ENCODE results near the gene PLG. TPM values are rescaled to one million over a fixed set of nuclear protein-coding genes. Genes with fewer than 3 reads are reported as not detected.
"Not testable (repeated sequence)": the region's sequence is repeated elsewhere in the genome, so short reads cannot be mapped to it uniquely, and the experiment has no call there.

The PLG gene
- total RNA-seq, 2 experiments from 2014 or later: 3.4 to 3.7 TPM

DNA sequence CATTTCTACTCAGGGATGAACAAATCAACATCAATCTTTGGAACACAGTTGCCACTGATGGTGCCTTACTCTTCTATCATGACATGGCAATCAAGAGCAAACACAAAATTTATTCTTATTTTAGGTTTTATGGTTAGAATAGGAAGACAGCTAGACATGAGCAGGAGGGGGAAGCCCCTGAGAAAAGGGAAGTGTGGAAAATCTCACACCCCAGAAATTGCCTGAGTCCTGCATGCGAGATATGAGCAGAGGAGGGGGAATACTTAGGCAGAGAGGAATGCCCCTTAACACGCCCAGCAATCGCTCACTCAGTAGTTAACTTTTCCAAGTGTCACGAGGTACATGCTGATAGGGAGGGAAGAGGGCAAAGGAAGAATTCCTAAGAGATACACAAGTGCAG is 79.3 kb downstream of the PLG start:
- DNase-seq (ENCODE audit: low spot score): no peak
- Histone ChIP-seq H2AFZ (ENCODE audit: low read length) (no peak overlapping the region), H4K20me1 (ENCODE audit: insufficient read depth, low read length) (no peaks in the 10 kb centered on the region), H3K27ac (ENCODE audit: low read depth, low read length, poor library complexity, severe bottlenecking) (no peak overlapping the region), H3K4me3 (ENCODE audit: low read depth, low read length, poor library complexity, severe bottlenecking) (no peak overlapping the region), H3K4me1 (ENCODE audit: insufficient read depth, low read length, poor library complexity, severe bottlenecking) (no peaks in the 10 kb centered on the region), H3K36me3 (ENCODE audit: insufficient read depth, low read length) (no peaks in the 10 kb centered on the region), H3K9me3 (ENCODE audit: low read length) (no peaks in the 10 kb centered on the region), H3K79me2 (ENCODE audit: insufficient read depth, low read depth, low read length) (no peaks in the 10 kb centered on the region), H3K4me2 (ENCODE audit: low read length) (no peak overlapping the region), H3K9me2 (ENCODE audit: insufficient read depth, low read length) (no peaks in the 10 kb centered on the region)
- POLR2A ChIA-PET: no interaction called here
- TF ChIP-seq, protein P1, sequence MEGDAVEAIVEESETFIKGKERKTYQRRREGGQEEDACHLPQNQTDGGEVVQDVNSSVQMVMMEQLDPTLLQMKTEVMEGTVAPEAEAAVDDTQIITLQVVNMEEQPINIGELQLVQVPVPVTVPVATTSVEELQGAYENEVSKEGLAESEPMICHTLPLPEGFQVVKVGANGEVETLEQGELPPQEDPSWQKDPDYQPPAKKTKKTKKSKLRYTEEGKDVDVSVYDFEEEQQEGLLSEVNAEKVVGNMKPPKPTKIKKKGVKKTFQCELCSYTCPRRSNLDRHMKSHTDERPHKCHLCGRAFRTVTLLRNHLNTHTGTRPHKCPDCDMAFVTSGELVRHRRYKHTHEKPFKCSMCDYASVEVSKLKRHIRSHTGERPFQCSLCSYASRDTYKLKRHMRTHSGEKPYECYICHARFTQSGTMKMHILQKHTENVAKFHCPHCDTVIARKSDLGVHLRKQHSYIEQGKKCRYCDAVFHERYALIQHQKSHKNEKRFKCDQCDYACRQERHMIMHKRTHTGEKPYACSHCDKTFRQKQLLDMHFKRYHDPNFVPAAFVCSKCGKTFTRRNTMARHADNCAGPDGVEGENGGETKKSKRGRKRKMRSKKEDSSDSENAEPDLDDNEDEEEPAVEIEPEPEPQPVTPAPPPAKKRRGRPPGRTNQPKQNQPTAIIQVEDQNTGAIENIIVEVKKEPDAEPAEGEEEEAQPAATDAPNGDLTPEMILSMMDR (conservative IDR thresholded peaks at IDR 0.05; ENCODE audit: low read length): no peak
- TF ChIP-seq EZH2phosphoT487 (IDR thresholded peaks at IDR 0.05; ENCODE audit: borderline replicate concordance, low read depth, low read length): no peak
- intact Hi-C loops (cut with micrococcal nuclease; ENCODE audit: unreplicated experiment): no loop called here
- BruUV-seq (replicated peaks): no TSS peak
- CTCF ChIA-PET (ENCODE audit: unreplicated experiment): no interaction called here

DNA sequence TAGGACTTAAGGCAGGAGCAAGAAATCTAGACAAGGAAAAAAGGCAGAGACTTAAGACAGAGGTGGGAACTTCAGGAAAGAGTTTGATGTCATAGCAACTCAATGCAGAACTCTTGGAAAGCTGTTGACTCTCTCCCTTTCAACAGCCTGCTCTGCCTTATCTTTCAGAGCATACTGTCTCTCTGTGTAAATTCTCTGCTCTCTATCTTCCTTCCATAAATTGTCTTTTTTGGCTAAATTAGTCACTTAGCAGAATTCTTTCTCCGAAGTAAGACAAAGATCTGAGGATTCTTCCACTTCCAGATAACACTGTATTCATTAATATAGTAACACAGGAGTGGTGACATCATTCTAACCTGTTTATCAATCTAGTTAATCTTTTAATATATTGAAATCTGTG is 80.2 kb downstream of the PLG start:
- POLR2A ChIA-PET: no interaction called here
- BruUV-seq (replicated peaks): no TSS peak

DNA sequence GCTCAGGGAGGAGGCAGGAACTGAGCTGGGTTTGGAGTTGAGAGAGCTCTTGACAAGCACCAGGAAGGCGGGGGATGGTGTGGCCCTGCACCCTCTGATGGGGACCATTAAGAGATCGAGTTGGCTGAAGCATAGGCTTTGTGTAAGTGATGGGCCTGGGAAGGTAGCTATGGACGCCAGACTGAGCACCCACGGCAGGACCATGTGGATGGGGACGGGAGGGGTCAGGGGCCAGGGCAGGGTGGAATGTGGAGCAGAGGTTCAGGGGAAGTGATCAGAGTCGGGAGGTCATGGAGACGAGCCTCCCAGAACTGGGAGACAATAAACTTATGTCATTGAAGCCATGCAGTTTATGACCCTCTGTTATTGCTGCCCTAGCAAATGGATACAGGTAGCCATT is 81.7 kb downstream of the PLG start:
- no peaks in the 10 kb centered on the region for H3K9me2 ChIP-seq (ENCODE audit: insufficient read depth, low read length)
- no peaks in the 10 kb centered on the region for H3K79me2 ChIP-seq (ENCODE audit: insufficient read depth, low read depth, low read length)
- intact Hi-C loops (cut with micrococcal nuclease; ENCODE audit: unreplicated experiment): no loop called here
- H3K36me3 ChIP-seq (ENCODE audit: insufficient read depth, low read length): no peaks in the 10 kb centered on the region
- CTCF ChIA-PET (ENCODE audit: unreplicated experiment): no interaction called here
- no peak overlapping the region for H3K4me3 ChIP-seq (ENCODE audit: low read depth, low read length, poor library complexity, severe bottlenecking)
- no peak for TF ChIP-seq EZH2phosphoT487 (IDR thresholded peaks at IDR 0.05; ENCODE audit: borderline replicate concordance, low read depth, low read length)
- TF ChIP-seq, protein P1 (conservative IDR thresholded peaks at IDR 0.05; ENCODE audit: low read length): no peak
- H4K20me1 ChIP-seq (ENCODE audit: insufficient read depth, low read length): no peaks in the 10 kb centered on the region
- no peaks in the 10 kb centered on the region for H3K9me3 ChIP-seq (ENCODE audit: low read length)
- H3K27ac ChIP-seq (ENCODE audit: low read depth, low read length, poor library complexity, severe bottlenecking): no peak overlapping the region
- H2AFZ ChIP-seq (ENCODE audit: low read length): no peak overlapping the region
- no peak for DNase-seq (ENCODE audit: low spot score)
- no peak overlapping the region for H3K4me2 ChIP-seq (ENCODE audit: low read length)
- BruUV-seq (replicated peaks): no TSS peak
- H3K4me1 ChIP-seq (ENCODE audit: insufficient read depth, low read length, poor library complexity, severe bottlenecking): no peaks in the 10 kb centered on the region
- POLR2A ChIA-PET: interaction anchor here (1.2 kb wide), 1 partner anchor 12 kb away, joined by 4 read pairs; no protein-coding TSS in a partner anchor

More for the DNA sequence above, 80.2 kb downstream of the PLG start:
- Histone ChIP-seq H3K9me3 (ENCODE audit: low read length) (no peaks in the 10 kb centered on the region), H3K9me2 (ENCODE audit: insufficient read depth, low read length) (no peaks in the 10 kb centered on the region), H3K36me3 (ENCODE audit: insufficient read depth, low read length) (no peaks in the 10 kb centered on the region), H3K4me3 (ENCODE audit: low read depth, low read length, poor library complexity, severe bottlenecking) (no peak overlapping the region), H3K27ac (ENCODE audit: low read depth, low read length, poor library complexity, severe bottlenecking) (no peak overlapping the region), H4K20me1 (ENCODE audit: insufficient read depth, low read length) (no peaks in the 10 kb centered on the region), H2AFZ (ENCODE audit: low read length) (no peak overlapping the region), H3K4me2 (ENCODE audit: low read length) (no peak overlapping the region), H3K79me2 (ENCODE audit: insufficient read depth, low read depth, low read length) (no peaks in the 10 kb centered on the region), H3K4me1 (ENCODE audit: insufficient read depth, low read length, poor library complexity, severe bottlenecking) (no peaks in the 10 kb centered on the region)
- intact Hi-C loops (cut with micrococcal nuclease; ENCODE audit: unreplicated experiment): no loop called here
- TF ChIP-seq EZH2phosphoT487 (IDR thresholded peaks at IDR 0.05; ENCODE audit: borderline replicate concordance, low read depth, low read length): no peak
- TF ChIP-seq, protein P1 (conservative IDR thresholded peaks at IDR 0.05; ENCODE audit: low read length): no peak
- DNase-seq (ENCODE audit: low spot score): no peak
- CTCF ChIA-PET (ENCODE audit: unreplicated experiment): no interaction called here

DNA sequence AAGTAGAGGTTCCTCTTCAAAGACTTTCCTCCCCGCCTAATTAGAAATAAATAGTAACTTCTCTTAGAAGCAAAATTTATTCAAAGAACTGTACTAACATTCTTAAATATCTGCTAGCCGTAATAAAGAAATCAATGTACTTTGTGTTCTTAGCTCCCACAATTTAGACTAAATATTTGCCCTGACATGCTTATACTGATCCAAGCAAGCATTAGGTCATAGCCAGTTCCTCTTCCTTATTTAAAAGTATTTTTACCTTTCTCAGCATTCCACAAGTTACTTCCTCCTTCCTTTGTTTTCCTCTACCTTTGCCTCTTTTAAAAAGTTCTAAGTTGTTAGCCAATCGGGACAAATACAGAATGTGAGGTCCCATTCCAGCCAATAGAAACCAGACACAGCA is 86.1 kb downstream of the PLG start:
- H3K9me2 ChIP-seq (ENCODE audit: insufficient read depth, low read length); H3K9me3 ChIP-seq (ENCODE audit: low read length); H3K4me1 ChIP-seq (ENCODE audit: insufficient read depth, low read length, poor library complexity, severe bottlenecking); POLR2A ChIA-PET; H4K20me1 ChIP-seq (ENCODE audit: insufficient read depth, low read length); H3K36me3 ChIP-seq (ENCODE audit: insufficient read depth, low read length); H3K4me3 ChIP-seq (ENCODE audit: low read depth, low read length, poor library complexity, severe bottlenecking); H3K79me2 ChIP-seq (ENCODE audit: insufficient read depth, low read depth, low read length); DNase-seq (ENCODE audit: low spot score); H2AFZ ChIP-seq (ENCODE audit: low read length); H3K27ac ChIP-seq (ENCODE audit: low read depth, low read length, poor library complexity, severe bottlenecking); BruUV-seq (replicated peaks); CTCF ChIA-PET (ENCODE audit: unreplicated experiment); H3K4me2 ChIP-seq (ENCODE audit: low read length); intact Hi-C loops (cut with micrococcal nuclease; ENCODE audit: unreplicated experiment): not testable (repeated sequence)
